OCI-M2 (cell line): Measurements from ENCODE around the gene SDK2.
"Not testable (repeated sequence)": the region's sequence is repeated elsewhere in the genome, so short reads cannot be mapped to it uniquely, and the experiment has no call there.

Source experiments
- DNase-seq: peaks from one replicate; lab custom pipeline; 2025; ENCODE audit not compliant: unreplicated experiment; lab: John Stamatoyannopoulos, UW

SDK2 gene

DNA sequence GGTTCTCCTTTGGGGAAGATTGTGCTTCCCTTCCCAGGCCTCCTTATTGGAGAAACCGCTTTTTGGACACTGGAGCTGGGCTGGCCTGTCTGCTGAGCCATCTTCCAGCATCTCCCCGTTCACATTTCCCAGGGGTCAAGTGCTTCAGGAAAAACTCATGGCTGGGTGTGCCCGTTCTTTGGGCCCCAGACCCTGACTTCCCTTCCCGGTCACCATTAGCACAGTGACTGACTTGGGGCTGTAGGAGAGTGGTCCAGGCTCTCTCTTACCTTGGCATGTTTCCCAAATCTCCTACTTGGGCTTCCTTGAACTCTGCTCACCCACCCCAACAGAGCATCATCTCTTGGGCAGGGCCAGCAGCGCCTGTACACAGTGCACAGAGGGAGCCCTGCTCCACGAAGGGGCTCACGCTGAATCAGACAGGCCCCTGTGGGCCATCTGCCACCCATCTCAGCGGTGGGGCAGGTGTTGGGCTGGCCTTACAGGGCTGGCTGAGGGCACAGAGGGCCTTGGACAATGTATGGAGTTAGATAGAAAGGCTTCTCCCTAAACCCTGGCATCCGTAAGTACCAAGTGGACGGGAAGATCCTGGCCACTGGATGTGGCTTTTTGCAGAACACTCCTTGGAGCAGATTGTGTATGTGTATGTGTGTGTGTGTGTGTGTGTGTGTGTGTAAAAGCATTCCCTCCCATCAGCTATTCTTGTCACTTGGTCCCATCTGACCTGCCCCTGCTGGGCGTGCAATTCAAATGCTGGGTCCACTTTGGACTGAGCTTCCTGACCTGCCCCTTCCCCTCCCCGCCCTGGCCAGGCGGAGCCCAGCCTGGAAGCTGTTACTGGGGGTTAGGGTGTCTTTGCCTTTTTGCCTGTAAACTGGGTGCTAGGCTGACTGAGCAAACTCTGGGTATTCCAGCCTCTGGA, 307.6 kb downstream of the SDK2 start:
- no peak for DNase-seq

DNA sequence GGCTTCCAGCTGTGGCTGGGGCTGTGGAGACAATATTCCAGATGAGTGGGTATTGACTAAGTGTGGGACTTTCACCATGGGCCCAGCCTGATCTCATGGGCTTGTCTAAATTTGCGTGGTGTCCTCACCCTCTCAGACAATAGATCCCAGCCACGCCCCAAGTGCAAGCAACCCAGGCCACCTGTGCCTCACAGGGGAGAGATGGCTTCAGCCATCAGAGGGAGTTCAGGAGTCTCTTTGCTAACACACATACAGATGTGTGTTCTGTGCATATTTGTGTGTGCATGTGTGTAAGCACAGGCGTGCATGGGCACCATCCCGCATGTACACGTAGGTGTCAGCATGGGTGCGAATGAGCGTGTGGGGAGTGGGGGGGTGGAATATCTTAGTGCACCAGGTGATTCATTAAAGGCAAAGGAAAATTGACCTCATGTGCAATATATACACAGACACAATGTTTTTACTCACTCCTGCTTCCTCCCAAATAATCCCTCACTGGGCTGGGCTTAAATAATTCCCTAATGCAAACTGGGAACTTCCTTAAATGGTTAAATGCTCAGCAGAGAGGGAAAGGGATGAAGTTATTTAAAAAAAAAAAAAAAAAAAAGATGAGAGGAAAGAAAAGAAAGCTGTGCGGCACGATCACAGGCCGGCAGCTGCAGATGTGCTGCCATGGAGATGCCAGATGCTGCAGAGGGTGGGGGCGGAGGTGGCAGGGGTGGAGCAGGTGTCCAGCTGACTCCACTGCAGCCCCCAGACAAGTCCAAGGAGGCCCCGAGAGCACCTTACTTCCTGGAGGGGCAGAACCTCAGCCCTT, 308.4 kb downstream of the SDK2 start:
- DNase-seq = no peak

DNA sequence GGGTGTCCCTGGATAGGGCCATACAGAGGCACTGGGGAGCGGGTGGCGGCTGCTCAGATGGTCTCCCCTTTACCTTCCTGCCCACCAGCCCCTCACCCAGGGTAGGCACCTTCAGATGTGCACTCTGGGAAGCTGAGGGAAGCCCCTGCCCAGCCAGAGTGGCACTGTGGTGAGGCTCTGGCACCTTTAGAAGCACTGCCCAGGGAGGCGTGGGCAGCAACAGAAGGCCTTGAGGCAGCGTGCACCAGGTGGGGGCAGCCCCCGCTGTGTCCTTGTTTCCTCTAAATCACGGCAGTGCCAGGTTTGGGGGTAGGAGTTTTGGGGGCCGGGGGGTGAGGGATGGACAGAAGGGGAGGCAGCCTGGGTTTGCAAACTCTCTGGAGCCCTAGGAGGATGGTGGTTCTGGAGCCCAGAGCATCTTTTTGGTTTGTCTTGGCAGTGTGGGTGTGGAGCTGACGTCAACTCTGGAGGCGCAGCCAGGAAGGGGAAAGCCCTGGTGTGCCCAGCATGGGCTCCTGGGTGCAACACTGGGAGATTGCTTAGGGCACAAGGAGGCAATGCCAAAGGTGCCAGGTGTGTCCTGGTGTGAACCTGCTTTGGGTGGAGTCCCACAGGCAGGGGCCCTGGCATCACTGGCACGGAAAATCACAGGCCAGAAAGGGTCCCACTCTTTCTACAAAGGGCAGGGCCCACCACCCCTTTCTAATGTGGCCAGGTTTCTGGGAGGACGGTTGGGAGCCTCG, 309.3 kb downstream of the SDK2 start:
- DNase-seq = no peak

DNA sequence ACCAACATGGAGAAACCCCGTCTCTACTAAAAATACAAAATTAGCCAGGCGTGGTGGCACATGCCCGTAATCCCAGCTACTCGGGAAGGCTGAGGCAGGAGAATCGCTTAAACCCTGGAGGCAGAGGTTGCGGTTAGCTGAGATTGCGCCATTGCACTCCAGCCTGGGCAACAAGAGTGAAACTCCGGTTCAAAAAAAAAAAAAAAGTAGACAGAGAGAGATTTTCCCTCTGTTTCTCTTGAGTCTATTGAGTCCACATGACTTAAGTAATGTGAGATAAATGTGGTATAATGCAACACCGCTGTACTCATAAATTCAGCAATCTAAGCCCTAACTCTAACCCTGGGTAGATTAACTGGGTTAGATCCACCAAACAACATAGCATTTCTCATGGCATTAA, 310.8 kb downstream of the SDK2 start:
- not testable (repeated sequence) for DNase-seq

DNA sequence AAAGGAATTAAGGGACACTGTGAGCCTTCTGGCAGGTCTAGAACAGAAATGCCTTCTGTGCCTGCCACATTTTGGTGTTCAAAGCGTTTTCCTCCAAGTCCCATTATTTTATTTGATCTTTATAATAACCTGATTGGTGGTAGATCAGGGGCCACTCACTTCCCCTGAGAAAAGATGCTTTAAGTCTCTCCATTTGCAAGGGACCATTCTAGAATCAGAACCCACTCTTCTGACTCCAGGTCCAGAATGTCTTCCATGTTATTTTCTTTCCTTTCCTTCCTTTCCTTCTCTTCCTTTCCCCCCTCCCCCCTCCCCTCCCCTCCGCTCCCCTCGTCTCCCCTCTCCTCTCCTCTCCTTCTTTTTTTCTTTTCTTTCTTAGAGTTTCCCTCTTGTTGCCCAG, 313.2 kb downstream of the SDK2 start:
- no peak for DNase-seq

DNA sequence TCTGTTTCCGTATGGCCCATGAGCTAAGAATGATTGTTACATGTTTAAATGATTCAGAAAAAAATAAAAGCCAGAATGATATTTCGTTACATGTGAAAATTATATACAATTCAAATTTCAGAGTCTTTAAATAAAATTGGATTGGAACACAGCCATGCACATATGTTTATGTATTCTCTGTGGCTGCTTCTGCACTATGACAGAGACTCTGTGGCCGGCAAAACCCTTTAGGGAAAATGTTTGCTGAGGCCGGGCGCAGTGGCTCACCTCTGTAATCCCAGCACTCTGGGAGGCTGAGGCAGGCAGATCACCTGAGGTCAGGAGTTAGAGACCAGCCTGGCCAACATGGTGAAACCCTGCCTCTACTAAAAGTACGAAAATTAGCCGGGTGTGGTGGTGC, 316.6 kb downstream of the SDK2 start:
- no peak for DNase-seq

DNA sequence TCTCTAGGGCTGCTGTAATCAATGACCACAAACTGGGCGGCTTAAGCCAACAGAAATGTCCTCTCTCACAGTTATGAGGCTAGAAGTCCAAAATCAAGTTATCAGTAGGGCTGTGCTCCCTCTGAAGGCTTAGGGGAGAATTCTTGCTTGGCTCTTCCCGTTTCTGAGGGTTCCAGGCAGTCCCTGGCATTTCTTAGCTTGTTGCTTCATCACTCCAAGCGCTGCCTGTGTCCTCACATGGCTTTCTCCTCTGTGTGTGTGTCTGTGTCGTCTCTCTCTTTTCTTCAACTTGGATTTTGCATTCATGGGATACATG, 318.8 kb downstream of the SDK2 start:
- no peak for DNase-seq

DNA sequence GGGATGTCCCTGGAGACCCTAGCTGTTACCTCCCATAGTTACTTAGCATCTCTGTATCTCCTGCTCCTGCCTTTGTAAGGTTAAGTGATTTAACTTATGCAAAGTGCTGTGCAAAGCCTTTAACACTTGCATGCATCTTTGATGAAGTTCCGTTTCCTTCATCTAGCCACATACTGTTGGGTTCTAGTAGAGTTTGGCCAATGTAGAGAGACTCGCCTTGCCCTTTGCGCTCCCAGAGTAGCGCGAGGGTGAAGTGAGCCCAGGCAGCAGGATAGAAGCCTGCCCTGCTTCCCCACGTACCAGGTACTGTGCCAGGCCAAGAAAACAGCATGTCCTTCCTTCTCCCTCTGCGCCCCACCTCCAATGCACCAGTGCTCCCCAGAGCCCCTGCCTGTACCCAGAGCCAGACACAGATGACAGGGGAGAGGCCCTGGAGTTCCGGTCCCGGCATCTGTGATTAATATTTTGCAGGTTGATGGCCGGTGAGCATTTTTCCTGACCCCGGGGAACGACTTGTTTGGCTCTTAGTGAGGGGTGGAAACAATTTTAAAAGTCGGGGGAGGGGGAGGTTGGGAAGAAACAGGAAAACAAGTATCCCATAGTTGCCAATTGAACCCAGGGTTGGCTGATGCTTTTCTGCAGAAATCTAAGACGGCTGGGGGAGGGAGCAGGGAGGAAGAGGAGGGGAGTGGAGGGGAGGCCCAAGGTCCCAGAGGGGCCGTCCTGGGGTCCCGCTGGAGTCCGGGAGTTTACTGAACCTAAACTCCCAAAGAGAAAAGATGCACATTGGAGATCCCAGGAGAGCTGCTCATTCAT, 319.3 kb downstream of the SDK2 start:
- DNase-seq = no peak

DNA sequence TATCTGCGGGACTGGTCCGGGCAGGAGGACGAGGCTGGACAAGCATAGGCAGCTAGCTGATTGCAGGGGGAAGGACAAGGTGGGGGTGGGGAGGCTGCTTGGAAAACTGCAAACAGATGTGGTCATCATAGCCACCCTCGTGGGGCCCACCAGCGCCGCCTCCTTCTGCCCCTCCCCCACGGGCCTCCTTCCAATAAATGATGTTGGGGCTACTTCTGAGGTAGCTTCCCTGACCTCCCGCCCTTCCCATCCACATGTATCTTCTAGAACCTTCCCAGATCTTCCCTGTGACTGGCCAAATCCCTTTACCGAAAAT, 320.1 kb downstream of the SDK2 start:
- no peak for DNase-seq

DNA sequence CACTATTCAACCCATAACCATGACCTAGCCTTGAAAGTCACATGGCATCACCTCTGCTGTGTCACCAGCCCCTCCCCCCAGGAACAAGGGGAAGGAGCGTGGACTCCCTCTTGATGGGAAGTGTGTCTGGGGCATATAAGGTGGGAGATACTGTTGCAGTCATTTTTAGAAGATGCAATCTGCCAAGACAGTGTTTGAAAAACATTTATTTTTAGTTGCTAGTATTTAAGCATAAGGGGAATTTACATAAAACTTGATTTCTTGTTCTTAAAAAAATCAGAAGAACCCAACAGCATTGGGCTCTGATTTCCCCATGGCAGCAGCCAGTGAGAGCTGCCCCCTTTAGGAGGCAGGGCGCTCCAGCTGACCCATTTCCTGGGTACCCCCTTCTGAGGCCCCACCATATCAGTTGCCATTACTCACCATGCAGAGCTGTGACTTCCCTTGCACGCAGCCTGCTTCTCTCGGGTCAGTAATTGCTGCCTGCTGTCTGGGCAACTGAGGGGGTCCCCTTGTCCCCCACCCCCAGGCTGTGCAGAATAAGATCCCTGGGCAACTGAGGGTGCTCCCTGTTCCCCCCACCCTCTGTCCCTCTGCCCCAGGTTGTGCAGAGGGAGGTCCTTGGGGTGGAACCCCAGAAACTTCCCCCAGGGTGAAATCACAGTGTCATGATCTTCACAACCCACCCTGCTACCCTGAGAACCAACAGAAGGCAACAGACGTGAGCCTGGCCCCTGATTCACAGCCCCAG, 320.7 kb downstream of the SDK2 start:
- no peak for DNase-seq

DNA sequence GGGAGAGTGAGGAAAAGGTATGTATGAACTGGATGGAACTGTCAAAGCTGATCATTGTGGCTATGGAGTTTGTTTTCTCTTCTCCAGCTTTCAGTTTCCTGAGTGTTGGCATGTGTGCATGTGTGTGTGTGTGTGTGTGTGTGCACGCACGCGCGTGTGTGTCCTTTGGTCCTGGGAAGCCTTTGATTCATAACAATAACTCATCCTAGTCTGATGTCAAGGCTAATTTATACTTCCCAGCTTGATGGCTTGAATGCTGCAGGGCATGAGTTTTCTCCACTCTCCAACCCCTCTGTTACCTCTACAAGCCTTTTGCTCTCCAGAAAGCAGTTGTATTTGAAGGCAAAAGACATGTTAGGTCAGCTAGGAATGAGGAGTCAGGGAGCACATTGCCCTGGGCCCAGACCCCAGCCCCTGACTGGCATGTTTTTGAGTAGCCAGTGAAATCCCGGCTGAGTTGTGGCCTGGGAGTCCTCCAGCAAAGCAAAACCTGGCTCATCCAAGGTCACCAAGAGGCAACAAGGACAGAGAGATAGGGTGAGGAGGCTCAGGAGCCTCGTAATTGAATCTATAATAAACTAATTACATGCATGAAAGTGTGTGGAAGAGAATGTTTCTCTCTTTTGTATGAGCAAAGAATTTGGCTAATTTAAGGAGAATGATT, 323.5 kb downstream of the SDK2 start:
- DNase-seq = no peak

DNA sequence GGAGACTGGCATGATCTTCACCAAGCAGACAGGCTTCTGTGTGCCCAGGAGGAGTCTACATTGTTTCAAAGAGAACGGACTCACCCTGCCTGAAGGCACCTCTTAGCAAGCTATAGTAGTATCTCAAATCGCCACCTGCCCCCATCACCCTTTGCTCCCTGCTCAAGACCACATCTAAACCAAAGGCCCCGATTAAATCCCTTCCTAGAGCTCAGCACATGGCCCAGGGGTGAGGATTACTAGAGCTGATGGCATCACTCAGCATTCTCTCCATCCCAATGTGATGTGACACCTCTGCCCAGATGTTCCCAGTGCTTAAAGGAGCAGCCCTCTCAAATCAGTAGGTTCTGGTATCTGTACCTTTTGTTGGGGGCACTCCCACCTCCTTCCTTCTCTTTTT, 324.5 kb downstream of the SDK2 start:
- no peak for DNase-seq

DNA sequence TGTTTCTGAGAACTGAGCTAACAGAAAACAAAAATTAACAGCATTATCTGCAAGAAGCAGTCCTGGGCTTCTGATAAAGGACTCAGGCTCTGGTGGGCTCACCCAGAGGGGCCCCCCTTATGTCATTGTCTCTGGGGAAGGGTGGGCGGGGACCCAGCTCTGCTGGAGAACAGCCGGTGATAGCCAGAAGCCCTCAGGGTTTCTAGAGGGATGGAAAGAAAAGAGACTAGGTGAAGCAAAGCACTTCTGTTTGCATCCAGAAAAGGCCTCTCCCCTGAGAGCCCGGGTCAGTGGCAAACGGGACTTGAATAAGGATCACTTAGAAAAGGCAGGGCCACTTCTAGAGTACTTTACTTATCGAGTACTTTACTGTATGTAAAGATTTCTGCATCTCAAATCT, 325.4 kb downstream of the SDK2 start:
- DNase-seq = no peak

DNA sequence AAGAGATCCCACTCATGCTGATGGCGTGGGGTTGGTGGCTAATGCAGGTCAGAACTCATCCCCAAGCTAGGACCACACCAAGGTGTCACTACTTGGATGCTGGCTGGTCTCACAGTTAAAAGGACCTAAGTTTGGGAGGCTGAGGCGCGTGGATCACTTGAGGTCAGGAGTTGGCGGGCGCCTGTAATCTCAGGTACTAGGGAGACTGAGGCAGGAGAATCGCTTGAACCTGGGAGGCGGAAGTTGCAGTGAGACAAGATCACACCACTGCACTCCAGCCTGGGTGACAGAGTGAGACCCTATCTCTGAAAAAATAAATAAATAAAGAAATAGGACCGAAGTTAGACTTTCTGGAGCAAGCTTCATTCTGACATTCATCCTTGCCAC, 325.8 kb downstream of the SDK2 start:
- no peak for DNase-seq

DNA sequence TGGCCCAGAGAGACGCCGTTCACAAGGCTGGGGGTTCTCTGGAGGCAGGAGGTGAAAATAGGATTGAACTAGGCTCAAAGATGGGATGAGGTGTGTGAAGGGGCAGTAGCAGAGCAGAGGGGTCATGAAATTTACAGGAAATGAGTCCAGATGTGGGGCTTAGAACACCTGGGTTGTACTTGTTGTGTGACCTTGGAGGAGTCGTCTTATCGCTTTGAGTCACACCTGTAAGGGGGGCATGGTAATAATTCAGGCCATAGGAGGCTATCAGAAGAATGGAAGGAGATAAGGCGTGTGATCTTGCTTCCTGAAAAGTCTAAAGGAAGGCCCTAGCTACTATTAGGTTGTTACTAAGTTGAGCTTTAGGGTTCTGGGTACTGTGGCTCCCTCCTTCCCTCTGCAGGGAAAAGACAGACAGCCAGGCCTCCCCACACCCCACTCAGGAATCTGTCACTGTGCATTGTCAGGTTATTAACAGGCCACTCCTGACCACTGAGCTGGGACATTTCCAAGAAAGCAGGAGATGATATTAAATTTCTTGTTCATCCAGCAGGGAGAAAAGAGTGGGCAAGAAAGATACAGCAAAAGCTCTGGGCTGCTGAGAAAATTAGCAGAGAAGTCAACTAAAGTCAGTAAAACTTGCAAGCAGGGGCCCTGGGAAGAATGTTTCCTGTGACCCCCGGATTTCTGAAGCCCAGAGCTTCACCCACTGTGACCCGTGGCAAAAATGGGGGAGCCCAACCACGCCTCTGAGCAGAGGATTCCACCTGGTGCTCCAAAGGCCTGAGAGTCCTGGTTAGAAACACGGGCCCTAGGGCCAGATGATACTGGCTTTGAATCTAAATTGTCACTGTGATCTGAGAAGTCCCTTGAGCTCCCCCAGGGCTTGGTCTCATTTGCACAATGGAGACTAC, 326.5 kb downstream of the SDK2 start:
- no peak for DNase-seq

DNA sequence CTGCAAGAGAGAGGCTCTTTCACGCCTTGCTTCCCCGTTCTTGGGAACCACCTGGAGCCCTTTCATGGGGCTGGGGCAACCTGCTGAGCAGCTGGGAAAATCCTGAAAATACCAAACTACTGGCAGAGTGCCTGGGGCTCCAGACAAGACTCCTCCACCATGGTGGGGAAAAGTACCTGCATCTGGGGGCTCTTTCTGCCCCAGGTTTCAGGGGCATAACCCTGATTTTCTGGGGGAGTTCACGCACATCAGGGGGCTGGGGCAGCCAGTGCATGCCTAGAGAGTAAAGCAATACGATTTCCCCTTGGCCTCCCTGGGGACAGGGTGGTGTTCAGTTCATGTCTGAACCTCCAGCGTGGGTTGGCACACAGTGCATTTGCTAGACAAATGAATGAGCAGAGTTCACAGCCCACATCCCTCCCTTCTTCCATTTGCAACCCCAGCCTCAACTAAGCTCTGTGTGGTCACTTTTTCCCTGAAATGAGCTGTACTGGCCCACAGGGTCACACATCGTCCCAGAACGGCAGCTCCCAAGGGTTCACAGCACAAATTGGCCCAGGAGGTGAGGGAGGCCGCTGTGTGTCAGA, 327.2 kb downstream of the SDK2 start:
- DNase-seq = no peak

DNA sequence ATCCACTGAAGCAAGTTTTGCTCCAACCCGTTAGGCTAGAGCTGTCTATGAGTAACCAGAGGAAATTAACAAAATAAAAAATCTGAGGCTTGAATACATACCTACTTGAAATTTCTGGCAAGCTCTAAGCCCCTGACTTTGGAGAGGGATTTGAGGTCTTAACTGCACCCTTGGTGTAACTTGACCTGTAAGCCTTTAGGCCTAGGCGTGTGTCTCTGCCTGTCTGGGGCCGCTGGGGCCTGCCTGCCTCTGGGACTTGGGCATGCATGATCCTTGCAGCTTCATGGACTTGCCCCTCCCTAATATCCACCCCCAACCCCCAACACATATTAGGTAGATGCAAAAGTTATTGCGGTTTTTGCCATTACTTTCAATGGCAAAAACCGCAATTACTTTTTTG, 328.8 kb downstream of the SDK2 start:
- no peak for DNase-seq

DNA sequence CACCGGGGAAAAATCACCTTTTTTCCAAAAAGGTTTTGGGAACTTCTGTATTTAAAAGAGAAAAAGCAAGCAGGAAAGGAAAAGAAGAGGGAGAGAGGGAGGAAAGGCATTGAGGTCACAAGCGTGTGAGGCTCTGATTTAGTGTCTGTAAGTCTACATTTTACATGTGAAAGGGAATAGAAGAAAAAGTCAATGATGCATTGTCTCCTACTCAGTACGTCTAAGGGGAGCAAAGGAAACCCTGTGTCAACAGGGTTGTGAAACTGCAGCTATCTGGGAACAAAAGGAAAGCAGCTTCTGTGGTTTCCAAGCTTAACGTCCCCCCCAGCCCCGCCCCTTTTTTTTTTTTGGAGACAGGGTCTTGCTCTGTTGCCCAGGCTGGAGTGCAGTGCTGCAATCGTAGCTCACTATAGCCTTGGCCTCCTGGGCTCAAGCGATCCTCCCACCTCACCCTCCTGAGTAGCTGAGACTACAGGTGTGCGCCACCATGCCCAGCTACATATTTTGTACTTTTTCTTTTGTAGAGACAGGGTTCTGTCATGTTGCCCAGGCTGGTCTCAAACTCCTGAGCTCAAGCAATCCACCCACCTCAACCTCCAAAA, 330.6 kb downstream of the SDK2 start:
- no peak for DNase-seq
